Mesenchymal stem cell (in vitro differentiated cells and primary cell): ENCODE data around the gene METTL18. TPM values are rescaled to one million over a fixed set of nuclear protein-coding genes. Genes with fewer than 3 reads are reported as not detected.

Source experiments
- DNase-seq: peaks from one replicate; pipeline ENCODE4 v3.0.0-alpha.2; 2013
- H2AFZ ChIP-seq: one replicate; pipeline ENCODE4 v1.6.1; 2013; ENCODE audit warnings: low read depth, mild to moderate bottlenecking, control low read depth, inconsistent platforms, low read length, moderate library complexity
- H2AK5ac ChIP-seq: 2 replicates; pipeline ENCODE4 v1.6.1; 2013; ENCODE audit warnings: low read length, moderate library complexity, mild to moderate bottlenecking, inconsistent platforms; ENCODE audit not compliant: severe bottlenecking
- H2BK120ac ChIP-seq: one replicate; pipeline ENCODE4 v1.6.1; 2013; ENCODE audit warnings: low read depth, mild to moderate bottlenecking, inconsistent platforms, low read length, moderate library complexity
- H2BK12ac ChIP-seq, 2 experiments: one replicate each; pipeline ENCODE4 v1.6.1; 2013; ENCODE audit warnings: inconsistent platforms in 2 of 2, low read length in 2 of 2, mild to moderate bottlenecking in 2 of 2, moderate library complexity in 2 of 2, control low read depth in 1 of 2
- H2BK15ac ChIP-seq: one replicate; pipeline ENCODE4 v1.6.1; 2013; ENCODE audit warnings: mild to moderate bottlenecking, low read depth, inconsistent platforms; ENCODE audit not compliant: poor library complexity, severe bottlenecking
- H2BK5ac ChIP-seq: 2 replicates; pipeline ENCODE4 v1.6.1; 2013; ENCODE audit warnings: low read depth, mild to moderate bottlenecking, low read length, control low read depth, inconsistent platforms; ENCODE audit not compliant: poor library complexity, severe bottlenecking
- H3K14ac ChIP-seq, 2 experiments: one replicate each; pipeline ENCODE4 v1.6.1; 2013; ENCODE audit warnings: inconsistent platforms in 2 of 2, low read length in 2 of 2, control low read depth in 1 of 2, mild to moderate bottlenecking in 1 of 2, moderate library complexity in 1 of 2
- H3K18ac ChIP-seq, 2 experiments: one replicate each; pipeline ENCODE4 v1.6.1; 2013; ENCODE audit warnings: inconsistent platforms in 2 of 2, low read length in 2 of 2, control low read depth in 1 of 2, low read depth in 1 of 2, mild to moderate bottlenecking in 1 of 2
- H3K23ac ChIP-seq, 2 experiments: one replicate each; pipeline ENCODE4 v1.6.1; 2013; ENCODE audit warnings: inconsistent platforms in 2 of 2, low read length in 2 of 2, mild to moderate bottlenecking in 2 of 2, moderate library complexity in 2 of 2, control low read depth in 1 of 2
- H3K27ac ChIP-seq: 2 replicates; pipeline ENCODE4 v1.5.1; 2013; ENCODE audit warnings: mild to moderate bottlenecking, moderate library complexity, low read length, control low read depth, inconsistent platforms; ENCODE audit not compliant: poor library complexity, severe bottlenecking
- H3K27me3 ChIP-seq, 2 experiments: 2 replicates each; pipeline versions ENCODE4 v1.6.1 to v1.7.0; 2013; ENCODE audit warnings: low read length in 2 of 2, mild to moderate bottlenecking in 2 of 2, moderate library complexity in 2 of 2, control low read depth in 1 of 2, inconsistent platforms in 1 of 2; ENCODE audit not compliant: control insufficient read depth in 1 of 2, insufficient read depth in 1 of 2
- H3K36me3 ChIP-seq, 2 experiments: 2 replicates each; pipeline versions ENCODE4 v1.6.1 to v1.7.0; 2013; ENCODE audit warnings: low read length in 2 of 2, control low read depth in 1 of 2, inconsistent platforms in 1 of 2, low read depth in 1 of 2, mild to moderate bottlenecking in 1 of 2; ENCODE audit not compliant: insufficient read depth in 2 of 2, control insufficient read depth in 1 of 2
- H3K4ac ChIP-seq, 2 experiments: one replicate each; pipeline ENCODE4 v1.6.1; 2013; ENCODE audit warnings: inconsistent platforms in 2 of 2, low read length in 2 of 2, mild to moderate bottlenecking in 2 of 2, moderate library complexity in 2 of 2, control low read depth in 1 of 2, low read depth in 1 of 2
- H3K4me1 ChIP-seq: 2 replicates; pipeline ENCODE4 v1.6.1; 2013; ENCODE audit warnings: low read depth, low read length, control low read depth; ENCODE audit not compliant: control insufficient read depth, insufficient read depth
- H3K4me2 ChIP-seq: 2 replicates; pipeline ENCODE4 v1.6.1; 2013; ENCODE audit warnings: low read length, mild to moderate bottlenecking, inconsistent platforms; ENCODE audit not compliant: poor library complexity, severe bottlenecking
- H3K4me3 ChIP-seq, 2 experiments: 2 replicates each; pipeline versions ENCODE4 v1.5.1 to v1.7.0; 2013; ENCODE audit warnings: low read length in 2 of 2, mild to moderate bottlenecking in 2 of 2, control low read depth in 1 of 2, low read depth in 1 of 2; ENCODE audit not compliant: insufficient read depth in 1 of 2
- H3K79me1 ChIP-seq: replicated peaks from 2 replicates; pipeline ENCODE4 v1.6.1; 2013; ENCODE audit warnings: mild to moderate bottlenecking, control low read depth, low read length, inconsistent platforms; ENCODE audit not compliant: poor library complexity, severe bottlenecking
- H3K9ac ChIP-seq: 2 replicates; pipeline ENCODE4 v1.7.0; 2013; ENCODE audit warnings: mild to moderate bottlenecking, low read length, moderate library complexity
- H3K9me3 ChIP-seq: 2 replicates; pipeline ENCODE4 v1.7.0; 2013; ENCODE audit warnings: mild to moderate bottlenecking, low read length; ENCODE audit not compliant: control insufficient read depth
- H4K8ac ChIP-seq: one replicate; pipeline ENCODE4 v1.6.1; 2013; ENCODE audit warnings: inconsistent platforms, mild to moderate bottlenecking, low read length, moderate library complexity
- H4K91ac ChIP-seq: one replicate; pipeline ENCODE4 v1.6.1; 2013; ENCODE audit warnings: mild to moderate bottlenecking, low read length, inconsistent platforms
- WGBS: methylation state at CpG from one replicate; pipeline ENCODE4 v1.1.7; 2013; ENCODE audit warnings: mixed read lengths; 5-methylcytosine and 5-hydroxymethylcytosine counted together
- polyA plus RNA-seq, 2 experiments: library from polyadenylated mRNA; stranded (reverse); fragments of 200-250 nt; gene quantifications; one replicate each; pipeline ENCODE4 v1.2.3, GENCODE V29; 2013

The METTL18 gene
- polyA plus RNA-seq (2013, experiment 1 of 2) = 3.0 TPM
- polyA plus RNA-seq (2013, experiment 2 of 2) = 3.0 TPM

- Histone ChIP-seq H3K36me3 (no peaks in the 10 kb centered on the region), H2BK120ac (peak within 1 kb of the TSS; percentile 82), H3K9me3 (no peaks in the 10 kb centered on the region), H2BK5ac (peak within 1 kb of the TSS; percentile 9), H3K4me3 (peak within 1 kb of the TSS; percentile 84 to 97), H3K23ac (no peak within 1 kb of the TSS), H2BK12ac (no peak within 1 kb of the TSS), H3K14ac (no peak within 1 kb of the TSS), H2AFZ (peak within 1 kb of the TSS; percentile 81), H3K27me3 (no peaks in the 10 kb centered on the region), H4K91ac (peak within 1 kb of the TSS; percentile 64), H3K79me1 (peaks cover 12% of the 10 kb centered on the region), H3K4ac (peak within 1 kb of the TSS; percentile 73), H3K9ac (peak within 1 kb of the TSS; percentile 96), H3K4me1 (peaks cover 1% of the 10 kb centered on the region), H3K18ac (peak within 1 kb of the TSS; percentile 30 to 82), H2AK5ac (no peak within 1 kb of the TSS), H2BK15ac (no peak within 1 kb of the TSS), H3K27ac (peak within 1 kb of the TSS; percentile 73), H4K8ac (peak within 1 kb of the TSS; percentile 96), H3K4me2 (peak within 1 kb of the TSS; percentile 81)
- peak; percentile 97 for DNase-seq
- WGBS = under 1% methylated on average over 45 of the region's 48 CpGs
These were observed at the start of gene METTL18 for GRCh38 chr1:169794530-169795416. TSS of gene METTL18 (minus strand) at chr1:169794907. CDS start at chr1:169793695, 1,212 bp downstream.

GRCh38 chr1:169838942-169839341, 44.2 kb upstream of the METTL18 start:
- no peak overlapping the region for H3K27ac ChIP-seq
- no peak overlapping the region for H3K23ac ChIP-seq
- no peak overlapping the region for H3K14ac ChIP-seq
- H4K8ac ChIP-seq = no peak overlapping the region
- peaks cover 16% of the 10 kb centered on the region for H3K9me3 ChIP-seq
- no peak overlapping the region for H3K4me2 ChIP-seq
- DNase-seq = no peak
- WGBS = 100% methylated on average over 2 of the region's 4 CpGs
- no peak overlapping the region for H3K4me3 ChIP-seq
- no peaks in the 10 kb centered on the region for H3K4me1 ChIP-seq
- no peak overlapping the region for H2BK15ac ChIP-seq
- H4K91ac ChIP-seq = no peak overlapping the region
- H3K36me3 ChIP-seq = peaks cover 0 to 25% of the 10 kb centered on the region in 2 experiments
- H2AFZ ChIP-seq = no peak overlapping the region
- no peaks in the 10 kb centered on the region for H3K79me1 ChIP-seq
- no peak overlapping the region for H3K9ac ChIP-seq
- no peak overlapping the region for H3K18ac ChIP-seq
- no peak overlapping the region for H2BK120ac ChIP-seq
- H2AK5ac ChIP-seq = no peak overlapping the region
- no peak overlapping the region for H3K4ac ChIP-seq
- no peak overlapping the region for H2BK12ac ChIP-seq
- H2BK5ac ChIP-seq = no peak overlapping the region
- no peaks in the 10 kb centered on the region for H3K27me3 ChIP-seq

DNA sequence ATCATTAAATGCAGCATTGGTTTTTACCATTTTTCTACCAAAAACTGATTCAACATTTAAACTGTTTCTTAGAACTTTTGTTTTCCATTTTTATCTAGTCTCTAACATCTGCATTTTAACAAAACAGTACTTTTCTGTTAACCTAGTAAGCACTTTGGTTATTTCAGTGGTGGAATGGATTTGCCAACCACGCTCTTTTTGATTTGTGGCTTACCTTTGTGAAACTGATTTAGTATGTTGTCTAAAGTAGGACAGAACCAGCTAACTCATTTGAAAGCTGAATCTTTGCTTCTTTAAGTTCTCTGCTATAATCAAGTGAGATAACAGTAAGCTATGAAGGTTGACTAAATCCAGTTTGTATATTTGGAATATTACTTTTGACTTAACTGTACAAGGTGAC, 41.5 kb upstream of the METTL18 start:
- no peaks in the 10 kb centered on the region for H3K79me1 ChIP-seq
- no peak overlapping the region for H3K4me3 ChIP-seq
- H3K23ac ChIP-seq = no peak overlapping the region
- no peak overlapping the region for H4K8ac ChIP-seq
- no peak overlapping the region for H3K4ac ChIP-seq
- H2BK12ac ChIP-seq = no peak overlapping the region
- H3K36me3 ChIP-seq = peaks cover 2 to 15% of the 10 kb centered on the region in 2 experiments
- no peak overlapping the region for H2BK120ac ChIP-seq
- H3K4me2 ChIP-seq = no peak overlapping the region
- H3K27me3 ChIP-seq = no peaks in the 10 kb centered on the region
- H3K14ac ChIP-seq = no peak overlapping the region
- no peak overlapping the region for H2AFZ ChIP-seq
- H2BK5ac ChIP-seq = no peak overlapping the region
- no peaks in the 10 kb centered on the region for H3K4me1 ChIP-seq
- no peak overlapping the region for H2AK5ac ChIP-seq
- 100% methylated on average over 1 of the region's 1 CpG for WGBS
- H2BK15ac ChIP-seq = no peak overlapping the region
- no peak overlapping the region for H3K27ac ChIP-seq
- H3K18ac ChIP-seq = no peak overlapping the region
- H4K91ac ChIP-seq = no peak overlapping the region
- peaks cover 15% of the 10 kb centered on the region for H3K9me3 ChIP-seq
- no peak for DNase-seq
- no peak overlapping the region for H3K9ac ChIP-seq

DNA sequence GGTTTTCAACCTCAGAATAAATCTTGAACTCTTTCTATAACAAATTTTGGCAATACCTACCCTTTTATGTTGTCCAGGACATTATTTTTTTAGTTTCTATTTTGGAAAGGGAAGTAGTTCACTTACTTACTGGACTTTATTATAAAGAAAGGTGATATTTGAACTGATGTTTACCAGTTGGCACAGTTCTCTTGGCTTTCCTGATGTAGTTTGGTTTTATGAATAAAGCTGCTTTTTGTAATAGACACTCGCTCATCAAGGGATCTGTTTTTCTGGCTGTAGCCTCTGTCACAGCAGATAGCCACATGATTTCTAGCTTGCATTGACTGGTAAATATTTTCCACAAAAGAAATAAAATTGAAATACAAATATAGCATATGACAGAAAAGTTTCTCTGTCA, 40.9 kb upstream of the METTL18 start:
- H3K9ac ChIP-seq = no peak overlapping the region
- no peaks in the 10 kb centered on the region for H3K4me1 ChIP-seq
- H3K36me3 ChIP-seq = peaks cover 2 to 14% of the 10 kb centered on the region in 2 experiments
- DNase-seq = no peak
- H2BK120ac ChIP-seq = no peak overlapping the region
- H3K27me3 ChIP-seq = no peaks in the 10 kb centered on the region
- no peak overlapping the region for H3K23ac ChIP-seq
- no peak overlapping the region for H3K4me3 ChIP-seq
- H3K4me2 ChIP-seq = no peak overlapping the region
- H2BK5ac ChIP-seq = no peak overlapping the region
- no peak overlapping the region for H3K27ac ChIP-seq
- H4K91ac ChIP-seq = no peak overlapping the region
- no peak overlapping the region for H3K14ac ChIP-seq
- no peak overlapping the region for H2BK12ac ChIP-seq
- H3K79me1 ChIP-seq = no peaks in the 10 kb centered on the region
- H4K8ac ChIP-seq = no peak overlapping the region
- no peak overlapping the region for H3K18ac ChIP-seq
- no peak overlapping the region for H3K4ac ChIP-seq
- H3K9me3 ChIP-seq = peaks cover 9% of the 10 kb centered on the region
- H2BK15ac ChIP-seq = no peak overlapping the region
- H2AFZ ChIP-seq = no peak overlapping the region
- H2AK5ac ChIP-seq = no peak overlapping the region
- WGBS = 100% methylated on average over 1 of the region's 1 CpG
